Stimulated activated CD4-positive, alpha-beta T cell treated with anti-CD3 and anti-CD28 coated beads, Interleukin-4, amount 100 ng/mL, for 1 hour (primary cell): ENCODE measurements around the gene AK5.

Source experiments
- DNase-seq: peaks from one replicate; pipeline ENCODE4 v3.0.0-alpha.2; 2020

The AK5 gene, protein sequence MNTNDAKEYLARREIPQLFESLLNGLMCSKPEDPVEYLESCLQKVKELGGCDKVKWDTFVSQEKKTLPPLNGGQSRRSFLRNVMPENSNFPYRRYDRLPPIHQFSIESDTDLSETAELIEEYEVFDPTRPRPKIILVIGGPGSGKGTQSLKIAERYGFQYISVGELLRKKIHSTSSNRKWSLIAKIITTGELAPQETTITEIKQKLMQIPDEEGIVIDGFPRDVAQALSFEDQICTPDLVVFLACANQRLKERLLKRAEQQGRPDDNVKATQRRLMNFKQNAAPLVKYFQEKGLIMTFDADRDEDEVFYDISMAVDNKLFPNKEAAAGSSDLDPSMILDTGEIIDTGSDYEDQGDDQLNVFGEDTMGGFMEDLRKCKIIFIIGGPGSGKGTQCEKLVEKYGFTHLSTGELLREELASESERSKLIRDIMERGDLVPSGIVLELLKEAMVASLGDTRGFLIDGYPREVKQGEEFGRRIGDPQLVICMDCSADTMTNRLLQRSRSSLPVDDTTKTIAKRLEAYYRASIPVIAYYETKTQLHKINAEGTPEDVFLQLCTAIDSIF

DNA sequence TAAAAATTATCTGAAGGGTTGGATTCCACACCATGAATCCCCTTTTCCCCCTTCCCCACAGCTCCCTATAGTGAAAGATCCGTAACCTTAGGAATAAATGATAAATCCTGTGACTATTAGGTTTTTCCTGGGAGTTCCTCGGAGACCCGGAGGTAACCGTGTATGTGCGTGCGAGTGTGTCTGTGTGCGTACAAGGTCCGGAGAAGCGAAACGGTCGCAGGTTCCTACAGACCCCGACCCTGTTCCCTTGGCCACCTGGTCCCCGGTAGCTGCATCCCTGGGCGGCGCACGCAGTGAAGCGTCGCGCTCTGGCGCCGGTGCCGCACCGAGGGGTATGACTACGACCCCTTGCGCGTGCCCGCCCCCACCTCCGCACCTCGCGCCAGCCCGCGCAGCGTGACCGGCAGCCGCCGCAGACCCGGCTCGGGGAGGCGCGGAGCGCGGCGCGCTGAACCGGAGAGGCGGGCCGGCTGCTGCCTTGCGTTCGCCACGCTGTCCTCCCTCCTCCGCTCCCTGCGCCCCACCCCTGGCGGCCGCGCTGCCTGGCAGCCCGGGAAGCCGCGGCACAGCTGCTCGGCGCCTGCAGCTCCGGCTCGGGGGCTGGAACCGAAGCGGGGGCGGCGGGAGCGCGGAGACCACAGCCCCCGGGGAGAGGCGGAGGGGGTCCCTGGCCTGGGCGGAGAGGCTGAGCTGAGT is at the start of gene AK5:
TSS of gene AK5 (plus strand) at position 529 of the 696 bp plus-strand sequence. CDS start 295 bp downstream, outside the sequence.
- peak; percentile 66 for DNase-seq

DNA sequence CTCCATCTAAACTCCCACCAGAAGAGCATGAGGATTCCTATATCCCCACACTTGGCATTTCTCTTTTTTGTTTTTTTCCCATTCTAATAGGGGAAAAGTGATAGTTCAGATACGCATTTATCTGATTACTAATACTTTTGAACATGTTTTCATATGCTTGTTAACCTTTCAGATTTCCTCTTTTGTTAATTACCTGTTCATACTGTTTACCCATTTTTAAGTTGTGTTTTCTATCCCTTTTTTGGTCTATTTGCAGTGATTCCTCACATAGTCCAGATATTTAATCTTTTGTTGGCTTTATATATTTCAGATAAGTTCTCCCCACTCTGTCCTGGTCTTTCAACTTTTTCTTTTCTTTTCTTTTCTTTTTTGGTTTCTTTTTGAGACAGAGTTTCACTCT is 49.0 kb upstream of the AK5 start:
- no peak for DNase-seq

DNA sequence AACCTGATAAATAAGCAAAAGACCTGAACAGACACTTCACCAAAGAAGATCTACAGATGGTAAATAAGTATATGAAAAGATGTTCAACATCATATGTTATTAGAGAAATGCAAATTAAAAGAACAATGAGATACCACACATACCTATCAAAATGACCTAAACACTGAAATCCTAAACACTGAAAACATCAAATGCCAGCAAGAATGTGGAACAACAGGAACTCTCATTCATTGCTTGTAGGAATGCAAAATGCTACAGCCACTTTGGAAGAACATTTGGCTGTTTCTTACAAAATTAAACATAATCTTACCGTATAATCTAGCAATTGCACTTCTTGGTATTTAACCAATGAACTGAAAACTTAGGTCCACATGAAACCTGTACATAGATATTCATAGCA is 47.7 kb upstream of the AK5 start:
- no peak for DNase-seq

DNA sequence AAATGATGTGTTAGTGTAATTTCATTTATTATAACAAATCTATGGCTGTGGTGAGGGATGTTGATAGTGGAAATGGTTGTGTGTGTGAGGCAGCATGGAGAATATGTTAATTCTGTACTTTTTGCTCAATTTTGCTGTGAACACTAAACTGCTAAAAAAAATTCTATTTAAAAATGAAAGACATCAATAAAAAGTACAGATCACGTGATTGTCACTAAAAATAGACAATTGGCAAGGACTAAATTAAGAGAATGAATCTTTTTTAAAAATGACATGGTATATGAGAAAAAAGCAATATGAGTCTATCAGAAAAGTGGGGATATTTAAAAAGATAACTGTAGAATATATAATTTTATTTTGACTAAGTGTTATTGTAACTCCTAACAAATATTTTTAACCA is 46.9 kb upstream of the AK5 start:
- DNase-seq, result no peak

DNA sequence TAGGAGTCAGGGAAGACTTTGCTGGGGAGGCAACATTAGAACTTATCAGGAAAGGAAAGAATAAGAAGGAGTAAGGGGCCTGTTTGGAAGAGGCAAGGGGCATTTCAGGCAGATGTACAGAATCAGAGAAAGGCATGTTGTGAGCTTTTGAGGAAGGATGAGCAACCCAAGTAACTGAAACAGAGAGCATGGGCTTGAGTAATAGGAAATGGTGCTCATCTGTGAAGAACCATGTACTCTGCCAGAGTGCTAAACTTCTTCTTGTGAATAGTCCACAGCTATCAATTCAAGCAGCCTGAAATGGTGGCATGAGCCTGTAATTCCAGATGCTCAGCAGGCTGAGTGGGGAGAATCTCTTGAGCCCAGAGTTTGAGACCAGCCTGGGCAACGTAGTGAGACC is 43.4 kb upstream of the AK5 start:
- DNase-seq, result no peak

DNA sequence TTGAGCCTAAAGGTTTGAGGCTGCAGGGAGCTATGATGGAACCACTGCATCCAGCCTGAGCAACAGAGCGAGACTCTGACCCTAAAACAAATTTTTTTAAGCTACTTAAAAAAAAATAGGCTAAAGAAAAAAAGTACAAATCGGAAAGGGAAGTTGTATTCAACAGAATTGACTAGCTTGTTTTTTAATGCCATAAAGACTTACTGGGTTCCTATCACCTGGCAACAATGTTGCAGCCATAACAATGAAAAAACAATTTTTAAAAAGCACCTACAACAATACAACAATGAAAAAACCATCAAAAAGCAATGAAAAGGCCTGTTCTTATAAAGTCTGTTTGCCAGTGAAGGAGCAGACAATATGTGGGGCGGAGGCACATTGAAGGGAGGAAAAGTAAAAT is 42.5 kb upstream of the AK5 start:
- no peak for DNase-seq

DNA sequence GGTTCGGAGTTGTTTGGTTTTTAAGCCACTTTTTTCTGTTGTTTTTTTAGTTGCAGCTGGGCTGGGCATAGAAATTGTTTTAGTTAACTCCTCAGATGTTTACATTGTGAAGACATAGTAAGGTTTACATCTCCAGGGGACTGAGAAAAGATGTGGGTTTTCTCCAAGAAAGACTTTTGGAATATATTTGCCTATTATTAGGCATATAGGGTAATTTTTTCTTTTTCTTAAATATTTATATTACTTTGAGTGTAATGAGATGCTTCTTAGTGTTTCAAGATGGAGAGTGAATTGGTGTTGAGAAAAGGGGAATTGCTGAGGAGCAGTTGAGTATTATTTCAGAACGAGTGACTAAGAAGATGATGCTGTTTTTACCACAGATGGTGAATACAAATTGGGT is 36.0 kb upstream of the AK5 start:
- DNase-seq, result no peak

DNA sequence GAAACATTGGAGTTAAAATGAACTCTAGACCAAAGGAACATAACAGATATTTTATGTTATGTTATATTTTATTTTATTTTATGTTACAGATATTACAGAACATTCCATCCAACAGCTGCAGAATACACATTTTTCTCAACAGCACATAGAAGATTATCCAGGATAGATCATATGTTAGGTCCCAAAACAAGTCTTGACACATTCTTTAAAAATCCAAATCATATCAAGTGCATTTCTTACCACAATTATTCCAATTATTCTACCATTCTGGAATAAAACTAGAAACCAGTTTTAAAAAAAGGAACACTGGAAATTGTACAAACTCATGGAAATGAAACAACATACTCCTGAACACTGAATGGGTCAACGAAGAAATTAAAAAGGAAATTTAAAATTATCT is 31.7 kb upstream of the AK5 start:
- DNase-seq, result no peak

DNA sequence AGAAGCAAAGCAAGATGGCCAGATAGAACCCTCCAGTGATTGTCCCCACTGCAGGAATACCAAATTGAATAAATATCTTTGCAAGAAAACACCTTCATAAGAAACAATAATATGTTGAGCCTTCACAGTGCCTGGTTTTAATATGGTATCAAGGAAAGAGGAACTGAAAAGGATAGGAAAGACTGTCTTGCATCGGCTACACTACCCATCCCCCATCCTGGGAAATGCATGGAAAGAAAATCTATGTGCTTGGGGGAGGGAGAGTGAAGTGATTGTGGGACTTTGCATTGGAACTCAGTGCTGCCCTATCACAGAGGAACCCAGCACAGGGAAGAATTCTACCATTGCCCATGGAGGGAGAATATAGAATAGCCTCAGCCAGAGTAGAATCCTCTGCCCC is 28.6 kb upstream of the AK5 start:
- no peak for DNase-seq

DNA sequence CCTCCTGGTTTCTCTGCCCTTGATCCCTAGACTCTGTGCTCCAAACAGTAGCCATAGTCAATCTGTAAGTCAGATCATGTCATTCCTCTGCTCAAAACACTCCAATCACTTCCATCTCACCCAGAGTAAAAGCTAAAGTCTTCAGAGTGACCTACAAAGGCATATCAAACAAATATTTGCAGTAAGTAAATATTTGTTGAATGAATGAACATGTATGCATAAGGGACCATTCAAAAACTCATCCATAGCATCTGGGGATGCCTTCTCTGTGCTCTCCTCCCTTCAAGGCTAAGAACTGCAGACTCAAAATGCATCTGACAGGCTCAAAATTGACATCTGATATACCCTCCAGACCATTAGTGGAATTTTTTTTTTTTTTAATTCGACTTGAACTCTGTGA is 18.1 kb upstream of the AK5 start:
- DNase-seq, result no peak

DNA sequence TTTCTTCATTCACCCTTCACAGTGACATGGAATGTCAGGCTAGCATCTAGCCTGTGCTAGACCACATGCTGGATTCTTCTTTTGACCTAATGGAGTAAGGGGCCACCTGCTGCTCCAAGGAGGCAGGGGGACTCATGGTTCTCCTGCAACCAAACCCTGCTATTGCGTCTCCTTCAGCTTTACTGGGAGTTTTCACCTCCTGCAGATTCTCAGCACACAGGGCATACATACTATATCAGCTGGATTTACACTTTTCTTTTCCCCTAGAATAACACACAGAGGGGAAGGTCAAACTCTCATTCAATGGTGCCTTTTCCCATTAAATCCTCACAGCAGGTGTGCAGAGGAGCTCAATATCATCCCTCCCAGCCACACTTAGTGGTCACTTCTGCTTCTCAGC is 16.6 kb upstream of the AK5 start:
- no peak for DNase-seq

DNA sequence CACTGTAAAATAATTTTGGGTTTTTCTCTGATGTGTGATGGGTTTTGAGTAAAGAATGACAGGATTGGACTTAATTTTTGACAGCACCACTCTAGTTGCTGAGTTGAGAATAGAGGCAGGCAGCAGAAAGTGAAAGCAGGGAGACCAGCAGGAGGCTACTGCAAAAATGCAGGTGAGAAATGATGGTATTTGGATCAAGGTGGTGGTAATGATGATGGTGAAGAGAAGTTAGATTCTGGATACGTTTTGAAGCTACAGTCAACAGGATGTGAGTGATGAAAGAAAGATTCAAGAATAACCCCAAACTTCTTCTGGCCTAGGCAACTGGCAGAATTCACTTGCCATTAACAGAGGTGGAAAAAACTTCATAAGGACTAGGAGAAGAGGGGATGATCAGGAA is 14.8 kb upstream of the AK5 start:
- no peak for DNase-seq

DNA sequence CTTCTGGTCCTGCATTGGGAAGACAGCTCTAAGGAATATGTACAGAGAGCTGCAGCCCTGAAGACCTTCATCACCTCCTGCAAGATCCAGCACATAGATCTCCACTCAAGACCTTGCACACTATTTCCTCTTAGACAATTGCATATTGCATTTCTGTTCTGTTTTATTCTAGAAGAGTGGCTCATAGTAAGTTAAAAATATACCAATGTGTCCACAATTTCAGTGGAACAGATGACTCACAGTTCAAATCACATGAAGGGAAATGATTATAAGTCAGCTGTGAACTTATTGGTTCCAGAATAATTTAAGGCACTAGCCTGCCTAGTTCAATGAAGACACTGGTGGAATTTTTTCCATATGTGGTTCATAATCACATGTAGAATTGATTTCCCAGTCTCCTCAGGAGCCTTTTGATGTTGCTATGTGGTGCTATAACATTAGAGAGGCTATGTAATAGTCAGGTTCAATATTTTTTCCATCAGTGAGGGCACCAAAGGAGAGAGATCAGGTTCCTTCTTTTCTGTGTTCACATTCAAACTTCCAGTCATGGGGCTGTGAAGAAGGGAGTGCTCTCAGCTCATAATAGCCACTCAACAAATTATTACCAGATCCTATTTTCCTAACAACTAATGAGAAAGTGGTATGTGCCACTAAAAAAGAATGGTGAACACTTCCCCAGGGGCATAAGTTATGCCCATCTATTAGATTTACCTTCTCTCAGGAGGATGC is 9.8 kb upstream of the AK5 start:
- DNase-seq, result no peak

DNA sequence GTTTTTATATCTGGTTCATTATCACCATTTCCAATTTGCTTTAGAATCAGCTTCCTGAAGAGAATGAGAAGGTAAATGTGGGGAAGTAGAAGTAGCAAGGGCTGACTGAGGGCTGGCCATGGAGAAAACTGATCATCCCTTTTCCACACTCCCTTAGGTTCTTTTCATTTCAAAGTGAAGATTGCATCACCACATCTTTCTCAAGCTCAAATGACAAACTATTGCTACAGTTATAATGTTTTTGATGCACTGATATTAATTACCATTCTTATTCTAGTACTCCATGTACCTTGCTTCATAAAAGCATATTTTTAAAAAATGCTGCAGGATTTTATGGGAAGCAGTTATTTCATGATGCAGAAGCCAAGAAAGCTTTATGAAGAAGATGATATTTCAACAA is 7.9 kb upstream of the AK5 start:
- DNase-seq, result no peak

DNA sequence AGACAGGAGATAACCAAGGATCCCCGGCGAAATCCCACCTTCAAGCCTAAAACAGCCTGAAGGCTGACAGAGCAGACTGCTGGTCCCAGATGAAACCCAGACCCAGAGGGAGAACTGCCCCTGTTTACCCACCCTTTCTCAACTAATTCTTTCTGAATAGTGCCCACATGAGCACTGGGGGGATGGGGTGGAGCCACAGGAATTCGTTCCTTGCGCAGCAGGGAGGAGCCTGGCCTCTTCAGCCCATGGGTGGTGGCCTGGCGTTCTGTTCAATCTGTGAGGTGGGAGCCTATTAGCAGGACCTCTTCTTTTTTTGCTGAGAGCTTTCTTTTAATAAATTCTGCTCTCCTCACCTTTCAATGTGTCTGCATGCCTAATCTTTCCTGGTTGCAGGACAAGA is 6.6 kb upstream of the AK5 start:
- no peak for DNase-seq

DNA sequence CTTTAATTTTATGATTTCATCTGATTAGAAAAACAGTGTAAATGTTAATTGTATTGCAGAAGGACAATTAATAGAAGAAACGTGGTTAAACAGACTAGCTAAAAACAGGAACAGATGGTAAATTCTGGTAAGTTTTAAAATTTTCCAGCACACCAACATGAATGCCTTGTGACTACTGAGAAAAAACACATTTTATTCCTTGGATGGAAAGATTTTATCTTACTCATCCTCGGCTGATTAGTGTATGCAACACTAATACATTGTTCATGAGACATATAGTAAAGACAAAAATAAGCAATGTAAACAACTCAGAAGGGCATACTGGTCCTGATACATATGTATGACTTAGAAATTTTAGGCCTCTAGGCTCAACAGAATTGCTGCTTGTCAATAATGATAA is 4.9 kb upstream of the AK5 start:
- no peak for DNase-seq

DNA sequence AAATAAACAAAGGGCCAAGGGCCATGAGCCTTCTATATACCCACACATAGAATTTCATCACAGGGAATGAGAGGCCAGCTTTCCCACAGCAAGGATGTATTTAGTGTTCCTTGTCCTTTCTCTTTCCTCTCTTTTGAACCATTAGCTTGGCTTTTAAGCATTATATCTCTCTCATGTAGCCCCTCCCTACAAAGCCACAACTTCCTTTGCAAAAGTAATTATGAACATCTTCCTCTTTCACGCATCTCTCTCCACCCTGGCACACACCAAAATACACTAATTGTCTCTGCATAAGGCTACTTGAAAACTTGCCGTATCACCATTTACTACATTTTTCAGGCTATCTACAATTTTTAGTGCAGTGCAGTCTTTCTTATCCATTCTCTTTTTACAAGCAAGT is 1.9 kb upstream of the AK5 start:
- DNase-seq, result no peak

DNA sequence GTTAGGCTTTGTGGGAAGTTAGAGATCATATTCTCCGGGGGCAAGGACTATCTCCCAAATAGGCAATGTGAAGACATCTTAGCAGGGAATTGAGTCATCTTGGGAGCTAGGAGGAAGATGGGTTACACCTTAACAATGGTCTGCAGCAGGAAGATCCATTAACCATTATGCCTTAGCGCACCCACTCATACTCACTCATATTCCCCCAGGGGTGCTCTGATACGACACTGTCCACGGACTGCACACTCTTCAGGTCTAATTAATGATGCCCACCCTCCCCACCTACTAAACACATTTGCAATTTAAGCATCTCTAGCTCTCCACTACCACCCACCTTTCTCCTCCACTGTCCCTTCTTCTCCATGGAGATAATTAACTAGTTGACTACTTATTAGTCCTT is 857 bp upstream of the AK5 start:
- no peak for DNase-seq

DNA sequence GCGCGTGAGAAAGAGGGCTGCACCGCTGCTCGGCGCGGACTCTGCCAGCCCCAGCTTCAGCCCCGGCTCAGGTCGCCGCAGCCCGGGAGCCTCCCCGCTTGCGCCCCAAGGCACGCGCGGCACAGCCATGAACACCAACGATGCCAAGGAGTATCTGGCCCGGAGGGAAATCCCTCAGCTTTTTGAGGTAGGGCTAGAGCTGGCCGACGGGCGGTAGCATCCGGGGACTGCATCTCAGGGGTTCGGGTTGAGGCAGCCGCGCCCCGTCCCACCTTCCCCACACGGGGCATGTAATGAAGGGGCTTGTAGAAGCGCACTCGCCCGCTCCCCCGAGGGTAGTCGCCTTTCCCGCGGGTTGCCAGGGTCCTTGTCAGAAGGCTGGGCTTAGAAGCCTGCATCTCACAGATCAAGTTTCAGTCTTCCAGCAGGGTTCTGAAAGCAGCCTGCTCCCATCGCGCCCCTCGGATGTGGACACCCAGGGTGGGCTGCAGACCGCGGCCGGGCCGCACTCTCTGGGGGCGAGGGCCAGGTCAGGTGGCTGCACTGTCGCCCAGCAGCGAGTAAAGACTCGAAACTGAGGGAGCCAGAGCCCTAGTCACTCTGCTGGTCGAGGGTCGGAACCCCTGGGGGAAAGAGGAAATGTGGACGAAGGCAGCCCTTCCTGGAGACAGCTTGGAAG is 507 bp downstream of the AK5 start:
- peak; percentile 40 for DNase-seq

DNA sequence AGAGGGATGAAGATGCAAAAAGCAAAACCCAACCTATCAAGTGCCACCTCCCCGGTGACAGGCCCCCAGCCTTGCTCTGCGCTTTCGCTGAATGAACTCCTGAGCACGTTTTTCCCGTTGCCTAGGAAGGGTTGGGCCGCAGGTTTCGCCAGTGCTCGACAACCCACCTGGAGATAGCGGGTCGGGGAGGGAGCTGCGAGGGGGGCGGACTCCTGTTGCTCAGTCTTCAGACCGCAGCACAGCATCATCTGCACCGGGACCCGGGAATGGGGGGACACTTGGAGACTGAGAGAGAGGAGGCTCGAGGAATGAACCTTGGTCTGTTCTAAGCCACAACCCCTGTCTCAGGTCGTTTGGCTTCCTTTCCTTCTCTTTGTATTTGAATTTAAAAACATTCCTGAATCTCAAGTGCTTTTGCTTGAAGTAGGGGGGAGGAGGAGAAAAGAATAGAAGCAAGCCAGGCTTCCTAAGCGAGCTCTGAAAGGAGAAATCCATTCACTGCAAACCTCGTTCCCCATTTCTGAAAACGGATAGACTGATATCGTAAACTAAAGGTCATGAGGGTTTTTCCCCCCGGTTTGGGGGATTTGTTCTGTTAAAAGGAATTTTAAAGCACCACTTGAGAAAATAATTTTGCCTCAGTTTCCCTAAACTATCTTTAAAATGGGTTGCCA is 1.2 kb downstream of the AK5 start:
- peak; percentile 26 for DNase-seq

DNA sequence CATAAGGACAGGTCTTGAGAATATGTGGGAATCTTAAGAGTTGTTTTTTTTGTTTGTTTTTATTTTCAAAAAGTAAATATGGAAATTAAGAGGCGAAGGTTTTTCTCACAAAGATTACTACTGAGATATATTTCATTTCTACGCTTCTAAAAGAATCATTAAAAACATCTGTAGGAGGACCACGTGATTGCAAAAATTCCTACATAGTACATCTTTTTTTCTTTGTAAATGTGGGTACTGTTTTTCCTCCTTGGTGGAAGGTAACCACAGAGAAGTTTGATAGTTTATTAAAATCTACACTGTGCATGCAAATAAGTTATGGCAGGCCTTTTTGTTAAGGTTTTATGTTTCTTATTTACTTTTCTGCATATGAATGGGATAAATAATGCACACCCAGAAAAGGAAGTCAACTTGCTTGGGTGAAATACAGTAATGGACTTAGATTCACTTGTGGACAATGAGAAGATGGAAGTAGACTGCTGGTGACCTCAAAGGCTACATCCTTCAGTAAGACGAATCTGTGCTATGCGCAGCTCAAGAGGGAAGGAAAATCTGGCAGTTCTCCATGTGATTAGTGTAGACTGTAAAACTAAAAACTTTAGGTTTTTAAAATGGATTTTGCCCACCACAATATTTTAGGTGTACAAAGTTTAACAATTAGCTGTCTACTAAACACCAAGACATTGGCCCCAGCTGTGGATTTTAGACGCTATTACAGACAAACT is 2.0 kb downstream of the AK5 start:
- no peak for DNase-seq

DNA sequence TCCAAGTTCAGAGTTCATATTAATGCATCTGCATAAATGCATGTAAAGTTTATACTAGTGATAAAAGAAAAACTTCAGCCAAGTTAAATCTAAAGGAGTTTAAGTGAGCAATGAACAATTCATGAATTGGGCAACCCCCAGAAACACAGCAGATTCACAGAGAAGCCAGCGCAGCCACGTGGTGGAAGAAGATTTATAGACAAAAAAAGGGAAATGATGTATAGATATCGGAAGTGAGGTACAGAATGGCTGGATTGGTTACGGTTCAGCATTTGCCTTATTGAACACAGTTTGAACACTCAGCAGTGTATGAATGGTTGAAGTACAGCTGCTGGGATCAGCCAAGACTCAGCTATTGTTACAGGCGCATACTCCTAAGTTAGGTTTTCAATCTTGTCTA is 5.7 kb downstream of the AK5 start:
- no peak for DNase-seq
